CD4-positive, alpha-beta T cell treated with Interleukin-4 for 1 hour (primary cell): ENCODE results near the gene TPPP.

ENCODE experiments used
- DNase-seq, 2 donors: peaks; one replicate each; pipeline ENCODE4 v3.0.0-alpha.2; 2020 to 2022

TPPP gene

DNA sequence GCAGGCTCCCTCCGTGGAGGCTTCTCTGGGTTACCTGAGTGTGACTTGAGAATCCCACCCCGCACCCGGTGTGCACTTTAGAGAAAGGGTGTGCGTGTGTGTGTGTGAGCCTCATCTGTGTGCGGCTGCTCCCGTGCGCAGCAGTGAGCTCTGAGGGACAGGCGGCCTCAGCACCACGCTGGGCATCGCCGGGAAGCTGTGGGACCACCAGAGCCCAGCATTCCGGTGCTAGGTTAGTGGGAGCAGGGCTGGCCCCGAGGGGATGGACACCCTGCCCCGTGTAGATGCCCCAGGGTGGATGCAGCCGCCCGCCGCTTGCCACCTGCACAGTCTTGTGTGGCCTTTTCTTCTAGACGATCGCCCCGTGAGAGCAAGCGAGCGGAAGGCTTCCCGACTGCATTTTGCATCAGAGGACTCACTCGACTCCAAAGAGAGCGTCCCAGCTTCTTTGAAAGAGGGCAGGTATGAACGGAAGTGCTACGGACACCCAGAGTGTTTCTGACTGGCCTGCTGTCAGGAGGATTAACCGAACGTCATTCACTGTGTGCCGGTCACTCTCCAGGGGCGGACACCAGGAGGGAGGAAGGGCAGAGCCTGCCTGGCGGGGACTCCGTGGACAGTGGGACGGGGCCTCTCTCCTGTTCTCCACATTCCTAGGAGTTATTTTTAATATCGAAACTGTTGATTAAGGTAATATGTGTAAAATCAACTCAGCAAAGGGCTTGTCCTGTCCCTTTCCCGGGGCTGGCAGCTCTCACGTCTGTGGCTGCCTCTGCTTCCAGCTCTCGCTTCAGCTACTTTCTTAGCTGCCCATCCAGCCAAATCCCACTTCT, 68.8 kb downstream of the TPPP start:
- DNase-seq: no peak

DNA sequence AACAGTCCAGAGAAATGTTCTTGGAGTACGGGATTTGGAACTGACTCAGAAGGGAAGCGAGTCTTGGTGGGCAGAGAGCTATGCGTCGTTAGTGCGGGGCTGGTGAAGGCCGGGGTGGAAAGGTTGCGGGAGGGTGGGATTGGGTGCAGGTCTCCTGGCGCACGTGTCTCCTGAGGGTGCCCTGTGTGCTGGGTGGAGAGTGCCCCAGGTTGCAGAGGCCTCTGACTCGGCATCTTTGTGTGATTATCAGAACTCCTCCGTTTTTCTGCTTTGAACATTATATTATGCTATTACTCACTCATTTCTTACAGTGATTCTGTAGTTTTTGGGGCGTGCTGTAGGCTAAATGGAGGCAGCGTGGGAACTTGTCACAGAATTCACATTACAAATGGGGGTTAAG, 69.6 kb downstream of the TPPP start:
- DNase-seq: no peak

DNA sequence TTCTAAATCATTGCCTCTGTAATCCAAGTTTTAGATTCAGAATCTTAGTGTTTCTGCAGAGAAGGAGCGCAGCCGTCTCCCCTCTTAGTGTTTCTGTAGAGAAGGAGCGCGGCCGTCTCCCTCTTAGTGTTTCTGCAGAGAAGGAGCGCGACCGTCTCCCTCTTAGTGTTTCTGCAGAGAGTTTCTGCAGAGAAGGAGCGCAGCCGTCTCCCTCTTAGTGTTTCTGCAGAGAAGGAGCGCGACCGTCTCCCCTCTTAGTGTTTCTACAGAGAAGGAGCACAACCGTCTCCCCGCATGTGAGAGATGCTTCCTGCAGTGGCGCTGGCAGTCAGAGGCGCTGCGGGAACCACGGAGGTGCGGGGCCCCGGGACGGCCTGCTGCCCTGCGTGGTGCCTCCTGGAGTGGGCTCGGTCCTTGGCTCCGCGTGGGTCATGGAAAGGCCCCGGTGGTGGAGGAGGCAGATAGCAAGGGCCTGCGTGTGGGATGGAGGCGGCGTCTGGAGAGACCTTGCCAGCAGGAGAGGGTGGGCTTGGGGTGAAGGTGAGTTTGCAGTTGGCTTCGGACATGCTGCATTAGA, 70.1 kb downstream of the TPPP start:
- DNase-seq: no peak

DNA sequence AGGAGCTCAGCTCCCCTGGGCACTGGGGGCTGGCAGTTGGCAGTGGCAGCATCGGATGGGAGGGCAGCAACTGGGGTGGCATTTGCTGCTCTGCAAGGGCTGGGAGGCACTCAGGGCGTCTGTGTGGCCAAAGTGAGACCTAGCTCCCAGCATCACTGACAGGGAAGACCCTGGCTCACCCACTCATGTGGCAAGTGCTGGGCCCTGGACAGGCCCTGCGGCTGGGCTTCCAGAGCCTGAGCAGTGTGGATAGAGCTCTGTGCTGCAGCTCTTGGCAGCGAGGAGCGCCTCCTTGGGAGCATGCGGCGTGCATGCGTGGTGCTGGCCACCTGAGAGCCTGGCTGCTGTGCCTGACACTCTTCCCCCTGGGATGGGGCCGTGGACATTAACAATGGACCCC, 70.8 kb downstream of the TPPP start:
- no peak for DNase-seq

DNA sequence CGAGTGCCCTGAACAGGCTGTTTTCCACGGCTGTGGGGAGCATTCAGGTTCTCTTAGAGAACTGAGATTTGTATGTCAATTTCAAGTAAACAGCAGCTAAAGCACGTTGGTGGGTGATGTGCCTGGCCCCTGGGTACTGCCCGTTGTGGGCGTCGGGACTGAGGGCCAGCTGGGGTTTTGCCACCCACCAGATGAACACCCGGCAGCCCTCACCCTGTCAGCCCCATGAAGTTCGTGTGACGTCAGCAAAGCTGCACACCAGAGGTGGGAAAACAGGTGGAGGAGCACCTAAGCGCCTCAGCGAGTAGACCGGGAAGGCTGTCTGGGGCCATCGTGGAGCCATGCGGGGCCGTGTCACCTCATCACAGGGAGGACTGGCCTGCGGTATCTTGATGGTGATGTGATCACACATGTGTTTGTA, 71.8 kb downstream of the TPPP start:
- DNase-seq: no peak

DNA sequence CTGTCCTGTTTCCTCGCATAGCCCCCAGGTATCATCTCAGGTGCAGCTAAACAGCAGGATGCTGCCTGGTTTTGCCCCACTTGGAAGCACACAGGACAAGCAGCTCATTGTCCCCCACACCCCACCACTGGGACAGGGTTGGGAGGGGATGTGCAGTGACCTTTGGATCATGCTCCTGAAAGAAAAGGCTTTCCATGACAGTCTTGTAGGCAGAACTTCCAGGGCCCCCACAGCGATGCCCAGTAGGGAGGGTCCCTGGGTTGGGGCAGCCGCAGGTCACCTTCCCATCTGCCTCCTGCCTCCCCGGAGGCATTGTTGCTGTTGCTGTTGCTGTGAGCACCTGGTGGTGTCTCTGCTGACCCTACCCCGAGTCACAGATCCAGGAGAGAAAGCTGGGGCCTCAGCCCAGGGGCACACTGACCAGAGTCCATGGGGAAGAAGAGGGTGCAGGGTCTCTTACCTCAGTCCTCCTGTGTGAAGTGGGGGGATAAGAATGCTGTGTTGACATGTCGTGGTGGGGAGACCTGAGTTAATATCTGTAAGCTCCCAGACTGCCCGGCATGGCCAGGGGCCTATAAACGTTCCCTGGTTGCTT, 72.5 kb downstream of the TPPP start:
- DNase-seq: no peak

DNA sequence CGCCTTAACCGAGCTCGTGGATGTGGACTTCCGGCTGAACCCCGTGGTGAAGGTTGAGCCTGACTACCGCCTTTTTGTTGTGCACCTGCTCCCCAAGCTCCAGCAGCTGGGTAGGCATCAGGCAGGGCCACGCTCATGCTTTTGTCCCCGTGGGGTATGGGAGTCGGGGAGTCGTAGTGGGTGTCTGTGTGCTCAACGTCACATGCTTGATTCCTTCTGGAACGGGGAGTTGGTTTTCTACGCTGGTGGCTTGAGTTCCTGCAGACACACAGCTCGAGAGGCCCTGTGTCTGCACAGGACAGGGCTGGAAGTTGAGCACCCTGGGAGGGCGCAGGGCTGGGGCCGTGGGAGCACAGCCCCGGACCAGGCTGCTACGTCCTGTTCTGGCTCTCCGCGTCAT, 73.0 kb downstream of the TPPP start:
- no peak for DNase-seq

DNA sequence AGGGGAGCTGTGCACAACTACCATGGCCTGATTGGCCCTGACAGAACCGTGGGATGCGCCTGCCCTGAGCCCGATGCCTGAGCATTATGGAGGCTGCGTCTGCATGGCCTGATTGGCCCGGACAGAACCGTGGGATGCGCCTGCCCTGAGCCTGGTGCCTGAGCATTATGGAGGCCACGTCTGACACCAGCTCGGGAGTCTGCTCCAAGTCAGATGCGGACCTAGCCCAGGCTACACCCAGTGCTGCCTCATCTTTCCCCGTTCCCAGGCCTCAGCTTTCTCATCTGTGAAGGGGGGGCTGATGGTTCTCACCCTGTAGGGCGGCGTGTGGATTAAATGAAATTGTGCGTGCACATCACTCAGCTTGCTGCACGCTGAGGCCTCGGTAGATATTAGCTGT, 73.7 kb downstream of the TPPP start:
- no peak for DNase-seq

DNA sequence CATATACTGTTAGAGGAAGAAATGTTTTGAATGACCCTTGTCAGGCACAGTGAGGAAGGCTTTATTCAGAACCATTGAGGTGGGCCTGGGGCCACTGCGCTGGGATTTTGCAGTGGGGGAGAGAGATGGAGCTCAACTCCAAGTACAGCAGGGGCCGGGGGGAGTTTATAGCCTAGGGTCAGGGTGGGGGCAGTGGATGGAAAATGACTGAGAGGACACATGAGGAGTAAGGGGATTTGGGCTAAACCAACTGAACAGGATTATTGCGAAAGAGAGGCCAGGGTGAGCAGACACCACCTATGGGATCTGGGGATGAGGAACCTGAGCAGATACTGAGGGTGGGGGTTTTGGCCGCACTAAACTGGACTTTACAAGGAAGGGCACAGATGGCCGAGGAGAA, 74.7 kb downstream of the TPPP start:
- no peak for DNase-seq

DNA sequence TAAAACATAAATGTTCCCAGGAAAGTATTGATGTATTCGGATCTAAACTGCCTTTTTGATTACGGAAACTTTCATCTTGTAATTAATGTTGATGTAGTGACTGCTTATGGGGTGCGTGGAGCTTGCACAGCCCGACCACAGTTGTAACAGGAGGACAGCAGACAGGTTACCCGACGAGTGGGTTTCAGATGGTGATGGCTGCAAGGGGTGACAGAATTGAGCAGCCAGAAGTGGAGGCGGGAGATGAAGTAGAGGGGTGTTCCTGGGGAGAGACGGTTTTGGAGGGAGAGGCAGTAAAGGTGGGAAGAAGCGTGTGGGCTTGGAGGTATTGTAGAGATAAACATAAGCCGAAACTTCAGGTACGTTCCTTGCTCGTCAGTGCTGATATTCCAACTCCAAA, 75.3 kb downstream of the TPPP start:
- DNase-seq: no peak

DNA sequence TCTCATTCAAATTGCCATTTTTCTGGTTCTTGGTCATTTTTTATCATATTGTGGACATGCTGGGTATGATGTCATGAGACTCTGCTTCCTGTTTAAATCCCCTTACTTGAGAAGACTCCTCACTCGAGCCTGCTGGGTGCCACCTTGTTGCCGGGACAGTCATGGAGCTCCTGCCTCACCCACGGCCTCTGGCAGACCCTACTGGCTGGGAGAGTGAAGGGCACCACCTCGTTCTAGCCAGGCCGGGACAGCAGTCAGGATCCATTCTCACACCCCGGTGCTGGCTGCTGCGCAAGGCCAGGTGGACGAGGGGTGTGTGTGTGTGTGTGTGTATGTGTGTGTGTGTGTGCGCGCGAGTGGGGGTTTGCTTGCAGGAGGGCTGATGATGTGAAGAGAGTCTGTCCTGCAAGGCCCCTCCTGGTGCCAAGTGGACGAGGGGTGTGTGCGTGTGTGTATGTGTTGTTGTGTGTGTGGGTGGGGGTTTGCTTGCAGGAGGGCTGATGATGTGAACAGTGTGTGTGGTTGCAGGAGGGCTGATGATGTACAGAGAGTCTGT, 76.6 kb downstream of the TPPP start:
- no peak for DNase-seq

DNA sequence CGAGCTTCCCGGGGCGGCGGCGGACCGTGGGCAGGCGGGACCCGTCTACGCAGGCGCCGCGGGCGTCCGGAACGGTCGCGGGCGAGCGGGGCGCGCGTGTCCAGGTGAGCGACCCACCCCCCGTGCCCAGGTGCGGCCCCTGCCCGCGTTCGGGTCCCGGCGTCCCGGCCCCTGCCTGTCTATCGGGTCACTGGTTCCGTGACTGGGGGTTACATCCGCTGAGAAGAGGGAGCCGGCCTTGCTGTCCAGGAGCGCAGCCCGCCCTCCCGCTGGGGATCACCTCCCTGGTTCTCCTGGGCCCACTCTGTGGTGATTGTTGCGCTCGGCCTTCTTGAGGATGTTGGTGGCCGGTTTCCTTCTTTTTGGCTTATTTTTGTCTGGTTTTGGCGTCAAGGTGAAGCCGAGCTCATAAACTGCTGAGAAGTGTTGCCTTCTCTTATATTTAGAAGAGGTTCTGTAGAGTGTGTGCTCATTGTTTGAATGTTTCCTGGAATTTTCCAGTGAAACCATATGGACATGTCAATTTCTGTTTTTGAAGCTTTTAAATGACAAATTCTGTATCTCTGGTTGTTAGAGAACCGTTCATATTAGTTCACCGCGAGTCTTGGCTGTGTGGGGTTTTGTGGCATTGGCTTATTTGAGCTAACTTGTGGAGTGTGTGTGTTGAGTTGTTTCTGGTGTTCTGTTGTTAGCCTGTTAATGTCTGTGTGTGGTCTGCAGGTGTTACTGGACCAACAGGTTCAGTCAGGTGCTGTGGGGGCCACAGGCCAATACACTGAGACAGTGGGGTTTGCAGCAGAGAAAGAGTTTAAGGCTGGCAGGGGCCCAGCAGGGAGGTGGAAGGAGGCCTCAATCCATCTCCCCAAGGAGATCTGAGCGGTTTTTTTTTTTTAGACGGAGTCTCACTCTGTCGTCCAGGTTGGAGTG, 80.4 kb downstream of the TPPP start:
- no peak for DNase-seq

DNA sequence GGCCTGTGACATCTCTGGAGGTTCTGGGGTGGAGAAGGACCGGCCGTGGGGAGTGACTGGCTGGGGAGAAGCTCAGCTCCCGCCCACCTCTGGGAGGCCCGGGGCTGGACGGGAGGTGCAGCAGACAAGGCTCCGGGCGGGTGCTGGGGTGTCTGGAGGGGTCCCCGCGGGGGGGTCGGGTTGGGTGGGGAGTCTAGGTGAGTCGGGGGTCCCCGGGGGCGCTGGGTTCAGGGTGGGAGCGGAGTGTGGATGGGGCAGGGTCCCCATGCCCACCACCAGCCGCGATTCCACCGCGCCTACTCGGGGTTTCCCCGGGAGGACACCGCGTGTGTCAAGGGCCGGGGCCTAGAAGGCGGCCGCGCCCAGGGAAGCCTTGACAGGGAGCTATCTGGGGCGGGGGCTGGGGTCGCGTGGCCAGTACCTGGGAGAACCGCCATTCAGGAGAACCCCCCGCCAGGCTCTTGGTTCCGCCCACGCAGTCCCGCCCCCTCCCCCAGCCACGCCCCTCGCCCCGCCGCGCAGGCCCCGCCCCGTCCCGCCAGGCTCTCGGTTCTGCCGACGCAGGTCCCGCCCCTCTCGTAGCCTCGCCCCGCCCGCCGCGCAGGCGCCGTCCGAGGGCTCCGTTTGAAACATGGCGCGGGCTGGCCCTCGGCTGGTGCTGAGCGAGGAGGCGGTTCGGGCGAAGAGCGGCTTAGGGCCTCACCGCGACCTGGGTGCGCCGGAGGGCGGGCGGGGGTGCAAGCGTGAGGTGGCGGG, 81.2 kb downstream of the TPPP start, which contains the start of gene CEP72:
Gene CEP72, plus strand, starts transcription at position 610 of the 756 bp plus-strand sequence. Its CDS starts 22 bp downstream, at position 632.
- peak; percentile 93 to 94 for DNase-seq

DNA sequence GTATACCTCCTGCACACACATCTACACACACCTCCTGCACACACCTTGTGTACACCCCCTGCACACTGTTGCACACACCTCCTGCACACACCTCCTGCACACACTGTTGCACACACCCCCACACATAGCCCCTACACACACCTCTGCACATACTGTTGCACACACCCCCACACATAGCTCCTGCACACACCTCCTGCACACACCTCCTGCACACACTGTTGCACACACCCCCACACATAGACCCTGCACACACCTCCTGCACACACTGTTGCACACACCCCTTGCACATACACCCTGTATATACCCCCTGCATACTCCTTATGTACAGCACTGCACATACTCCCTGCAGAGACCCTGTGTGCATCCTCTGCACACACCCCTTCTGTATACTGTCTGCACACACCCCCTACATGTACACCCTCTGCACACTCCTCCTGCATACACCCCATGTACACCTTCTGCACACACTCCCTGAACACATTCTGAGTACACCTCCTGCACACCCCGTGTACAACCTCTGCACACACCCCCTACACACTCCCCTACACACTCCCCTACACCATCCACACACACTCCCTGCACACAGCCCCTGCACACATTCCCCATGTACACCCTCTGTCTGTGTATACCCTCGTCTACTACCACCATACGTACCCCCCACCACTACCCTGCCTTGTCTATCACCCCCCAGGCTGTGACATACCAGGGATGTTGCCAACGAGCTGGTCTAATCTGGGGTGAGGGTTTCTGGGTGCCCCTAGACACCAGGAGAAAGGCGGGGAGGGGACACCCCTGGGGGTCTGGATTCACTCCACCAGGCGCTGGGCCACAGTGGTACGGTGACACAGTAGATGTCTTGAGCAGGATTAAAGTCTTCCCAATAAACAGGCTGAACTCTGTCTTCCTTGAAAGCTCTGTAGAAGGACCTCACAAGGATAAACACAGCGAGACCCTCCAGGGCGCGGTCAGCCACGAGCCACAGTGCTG, 82.1 kb downstream of the TPPP start:
- DNase-seq: no peak

DNA sequence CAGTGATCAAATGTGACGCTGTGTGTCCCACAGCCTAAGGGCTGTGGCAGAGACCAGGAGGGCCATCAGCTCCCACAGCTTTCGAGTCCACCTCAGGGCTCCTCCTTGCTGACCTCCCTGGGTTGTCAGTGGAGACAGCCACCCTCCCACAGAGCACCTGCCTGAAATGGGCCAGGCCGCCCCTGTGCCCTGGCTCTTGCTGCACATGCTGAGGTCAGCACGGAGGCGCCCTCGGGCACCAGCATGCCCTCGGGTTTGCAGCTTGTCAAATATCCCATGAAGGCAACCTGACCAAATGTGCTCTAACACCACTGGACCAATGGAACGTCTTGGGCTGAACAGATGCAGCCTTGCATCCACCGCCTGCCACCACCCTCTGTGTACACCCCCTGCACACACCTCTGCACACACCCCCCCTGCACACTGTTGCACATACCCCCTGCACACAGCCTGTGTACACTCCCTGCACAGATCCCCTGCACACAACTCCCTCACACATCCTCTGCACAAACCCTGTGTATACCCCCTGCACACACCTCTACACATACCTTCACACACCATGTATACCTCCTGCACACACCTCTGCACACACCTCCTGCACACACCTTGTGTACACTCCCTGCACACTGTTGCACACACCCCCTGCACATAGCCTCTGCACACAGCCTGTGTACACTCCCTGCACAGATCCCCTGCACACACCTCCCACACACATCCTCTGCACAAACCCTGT, 83.0 kb downstream of the TPPP start:
- DNase-seq: no peak
